DND-41 (cell line): ENCODE data around the gene RND1.

Source experiments
- EZH2 ChIP-seq: IDR thresholded peaks from 3 replicates; pipeline ENCODE4 v1.6.1; 2012; ENCODE audit warnings: borderline replicate concordance, low read depth, mild to moderate bottlenecking, moderate library complexity, low read length, inconsistent platforms; ENCODE audit not compliant: severe bottlenecking
- TF ChIP-seq, protein P1 (sequence below): IDR thresholded peaks from 2 replicates; pipeline ENCODE4 v1.5.1; 2012; ENCODE audit warnings: borderline replicate concordance, low read length, moderate library complexity, mild to moderate bottlenecking; ENCODE audit not compliant: poor library complexity, severe bottlenecking; ENCODE audit errors: extremely low read depth

DNA sequence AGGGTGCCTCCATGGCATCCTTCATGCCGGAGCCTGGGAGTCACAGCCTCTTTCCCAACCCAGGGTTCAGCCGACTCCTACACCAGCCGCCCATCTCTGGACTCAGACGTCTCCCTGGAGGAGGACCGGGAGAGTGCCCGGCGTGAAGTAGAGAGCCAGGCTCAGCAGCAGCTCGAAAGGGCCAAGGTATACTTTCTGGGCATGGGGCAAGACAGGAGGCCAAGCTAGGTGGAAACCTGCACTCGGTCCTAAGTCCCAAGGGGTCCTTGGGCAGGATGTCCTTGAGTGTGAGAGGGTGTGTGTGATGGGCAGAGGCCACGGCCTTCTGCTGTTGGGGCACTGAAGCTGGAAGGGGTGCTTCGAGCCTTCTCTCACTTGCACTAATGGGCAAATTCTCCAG lies 42.4 kb downstream of the RND1 start:
- TF ChIP-seq, protein P1, sequence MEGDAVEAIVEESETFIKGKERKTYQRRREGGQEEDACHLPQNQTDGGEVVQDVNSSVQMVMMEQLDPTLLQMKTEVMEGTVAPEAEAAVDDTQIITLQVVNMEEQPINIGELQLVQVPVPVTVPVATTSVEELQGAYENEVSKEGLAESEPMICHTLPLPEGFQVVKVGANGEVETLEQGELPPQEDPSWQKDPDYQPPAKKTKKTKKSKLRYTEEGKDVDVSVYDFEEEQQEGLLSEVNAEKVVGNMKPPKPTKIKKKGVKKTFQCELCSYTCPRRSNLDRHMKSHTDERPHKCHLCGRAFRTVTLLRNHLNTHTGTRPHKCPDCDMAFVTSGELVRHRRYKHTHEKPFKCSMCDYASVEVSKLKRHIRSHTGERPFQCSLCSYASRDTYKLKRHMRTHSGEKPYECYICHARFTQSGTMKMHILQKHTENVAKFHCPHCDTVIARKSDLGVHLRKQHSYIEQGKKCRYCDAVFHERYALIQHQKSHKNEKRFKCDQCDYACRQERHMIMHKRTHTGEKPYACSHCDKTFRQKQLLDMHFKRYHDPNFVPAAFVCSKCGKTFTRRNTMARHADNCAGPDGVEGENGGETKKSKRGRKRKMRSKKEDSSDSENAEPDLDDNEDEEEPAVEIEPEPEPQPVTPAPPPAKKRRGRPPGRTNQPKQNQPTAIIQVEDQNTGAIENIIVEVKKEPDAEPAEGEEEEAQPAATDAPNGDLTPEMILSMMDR, result no peak
- no peak for TF ChIP-seq EZH2
